Right lobe of liver (tissue), 6 donors: ENCODE measurements around the gene SH3RF3. TPM values are rescaled to one million over a fixed set of nuclear protein-coding genes. Genes with fewer than 3 reads are reported as not detected.

Source experiments
- ATAC-seq, 4 donors: fragments of 200-7000 bp; cut with Tn5 transposase; one replicate each; pipeline ENCODE4 v1.9.1; 2020; ENCODE audit warnings: mild to moderate bottlenecking in 4 of 4, moderate library complexity in 4 of 4
- DNase-seq, 3 donors: peaks; one replicate each; pipeline ENCODE4 v3.0.0-alpha.2; 2020
- H3K27ac ChIP-seq, 3 donors: fragments of 200-600 bp; one replicate each; pipeline ENCODE4 v1.8.0; 2022
- H3K27me3 ChIP-seq, 2 donors: fragments of 200-600 bp; one replicate each; pipeline ENCODE4 v1.8.0; 2022
- H3K36me3 ChIP-seq, 4 donors: fragments of 200-600 bp; sonication (generic) in 1 of 4; one replicate each; pipeline versions ENCODE4 v1.5.1 to v1.8.0; 2017 to 2022; ENCODE audit warnings: control low read depth in 1 of 4
- H3K4me1 ChIP-seq, 4 donors: fragments of 200-600 bp; sonication (generic) in 1 of 4; one replicate each; pipeline versions ENCODE4 v1.5.1 to v1.8.0; 2017 to 2022; ENCODE audit warnings: control low read depth in 1 of 4
- H3K4me3 ChIP-seq, 3 donors: fragments of 200-600 bp; one replicate each; pipeline ENCODE4 v1.8.0; 2022
- H3K9me3 ChIP-seq, 4 donors: fragments of 200-600 bp; sonication (generic) in 1 of 4; one replicate each; pipeline versions ENCODE4 v1.5.1 to v1.8.0; 2017 to 2022; ENCODE audit warnings: control low read depth in 1 of 4
- POLR2A ChIP-seq: fragments of 450-650 bp; IDR thresholded peaks from one replicate; pipeline ENCODE4 v1.6.1; 2017; ENCODE audit warnings: antibody characterized with exemption, mild to moderate bottlenecking
- WGBS: methylation state at CpG from one replicate; pipeline ENCODE4 v1.1.6; 2018; ENCODE audit warnings: low coverage, low lambda C conversion rate; ENCODE audit not compliant: insufficient coverage; ENCODE audit errors: missing lambda C conversion rate; 5-methylcytosine and 5-hydroxymethylcytosine counted together
- intact Hi-C, 2 donors: fragments of 100-400 bp; cut with DNase I; formaldehyde crosslinking; loops; one replicate each; pipeline versions ENCODE4 v1.11.2 to v1.14.1; 2022
- total RNA-seq, 6 experiments: library from RNA; depleted of rRNA in 2 of 6; stranded (reverse); fragments of >200 nt in 2 of 6; fragmentation: NEBNext Ultra II Directional in 3 of 6; extraction: Animal tissue kit (Norgen Biotek cat#: 25700) in 3 of 6; gene quantifications; one replicate each; pipeline versions ENCODE4 v1.1.0 to v1.2.4, GENCODE V29; 2016 to 2023
- TF ChIP-seq, protein P1 (sequence below), 4 donors: fragments of 200-600 bp in 3 of 4; fragments of 450-650 bp in 1 of 4; IDR thresholded peaks; one replicate each; pipeline versions ENCODE4 v1.5.1 to v1.8.0; 2016 to 2022; ENCODE audit warnings: antibody characterized with exemption in 4 of 4, mild to moderate bottlenecking in 2 of 4
- donor health status: DM: no; HTN: yes; CAD: no.
- donor health status: DM: no; HTN: no; CAD: no.
- donor health status: DM: no; HTN: no; CAD: no.
- donor health status: DM: no; HTN: yes; CAD: no.
- donor health status: DM: no; HTN: yes; CAD: no.

SH3RF3 gene
- total RNA-seq, 6 experiments from 2014 or later: 0.68 to 1.6 (median 1.2) TPM

GRCh38 chr2:109290887-109291643, 162.1 kb downstream of the SH3RF3 start:
- no peaks in the 10 kb centered on the region for H3K4me1 ChIP-seq
- H3K36me3 ChIP-seq: no peaks in the 10 kb centered on the region
- 62% methylated on average over 12 of the region's 14 CpGs for WGBS
- no peaks in the 10 kb centered on the region for H3K27me3 ChIP-seq
- intact Hi-C loops: no loop called here
- H3K4me3 ChIP-seq: no peak overlapping the region
- no peak overlapping the region for H3K27ac ChIP-seq
- H3K9me3 ChIP-seq: no peaks in the 10 kb centered on the region
- no peak for TF ChIP-seq POLR2A
- TF ChIP-seq, protein P1, sequence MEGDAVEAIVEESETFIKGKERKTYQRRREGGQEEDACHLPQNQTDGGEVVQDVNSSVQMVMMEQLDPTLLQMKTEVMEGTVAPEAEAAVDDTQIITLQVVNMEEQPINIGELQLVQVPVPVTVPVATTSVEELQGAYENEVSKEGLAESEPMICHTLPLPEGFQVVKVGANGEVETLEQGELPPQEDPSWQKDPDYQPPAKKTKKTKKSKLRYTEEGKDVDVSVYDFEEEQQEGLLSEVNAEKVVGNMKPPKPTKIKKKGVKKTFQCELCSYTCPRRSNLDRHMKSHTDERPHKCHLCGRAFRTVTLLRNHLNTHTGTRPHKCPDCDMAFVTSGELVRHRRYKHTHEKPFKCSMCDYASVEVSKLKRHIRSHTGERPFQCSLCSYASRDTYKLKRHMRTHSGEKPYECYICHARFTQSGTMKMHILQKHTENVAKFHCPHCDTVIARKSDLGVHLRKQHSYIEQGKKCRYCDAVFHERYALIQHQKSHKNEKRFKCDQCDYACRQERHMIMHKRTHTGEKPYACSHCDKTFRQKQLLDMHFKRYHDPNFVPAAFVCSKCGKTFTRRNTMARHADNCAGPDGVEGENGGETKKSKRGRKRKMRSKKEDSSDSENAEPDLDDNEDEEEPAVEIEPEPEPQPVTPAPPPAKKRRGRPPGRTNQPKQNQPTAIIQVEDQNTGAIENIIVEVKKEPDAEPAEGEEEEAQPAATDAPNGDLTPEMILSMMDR (IDR thresholded peaks at IDR 0.05): no peak
- DNase-seq (no peak), ATAC-seq (no peak)

GRCh38 chr2:109292386-109292785, 163.4 kb downstream of the SH3RF3 start:
- no peak for ATAC-seq
- WGBS: 73% methylated on average over 5 of the region's 5 CpGs
- H3K36me3 ChIP-seq: no peaks in the 10 kb centered on the region

DNA sequence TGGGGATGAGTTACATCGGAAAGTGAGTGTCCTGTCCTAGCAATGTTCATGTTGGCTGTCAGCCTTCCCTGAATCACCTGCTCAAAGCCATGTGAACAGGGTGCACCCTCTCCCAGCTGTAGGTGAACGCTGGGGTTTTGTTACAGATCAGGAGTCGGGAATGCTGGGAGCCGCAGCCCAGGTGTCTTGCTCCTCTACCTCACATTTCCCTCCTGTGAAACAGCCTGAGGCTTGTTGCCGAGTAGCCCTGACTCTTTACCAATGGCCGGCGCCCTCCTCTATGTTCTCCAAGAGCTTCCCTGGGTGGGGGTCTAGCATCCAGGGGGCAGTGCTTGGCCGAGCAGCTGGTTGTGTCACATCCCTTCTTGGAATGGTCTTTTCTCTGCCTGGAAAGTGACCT, 164.7 kb downstream of the SH3RF3 start:
- TF ChIP-seq, protein P1 (IDR thresholded peaks at IDR 0.05): no peak
- Histone ChIP-seq H3K27ac (no peak overlapping the region), H3K9me3 (no peaks in the 10 kb centered on the region), H3K4me1 (no peaks in the 10 kb centered on the region), H3K36me3 (no peaks in the 10 kb centered on the region), H3K4me3 (no peak overlapping the region), H3K27me3 (no peaks in the 10 kb centered on the region)
- intact Hi-C loops: no loop called here
- WGBS: no CpG with 5 or more reads among the region's 8 CpGs
- no peak for DNase-seq
- ATAC-seq: no peak

More at GRCh38 chr2:109292386-109292785, 163.4 kb downstream of the SH3RF3 start:
- DNase-seq: no peak
- Histone ChIP-seq H3K27me3 (no peaks in the 10 kb centered on the region), H3K9me3 (no peaks in the 10 kb centered on the region), H3K27ac (no peak overlapping the region), H3K4me3 (no peak overlapping the region), H3K4me1 (no peaks in the 10 kb centered on the region)
- intact Hi-C loops: no loop called here
- no peak for TF ChIP-seq POLR2A
- TF ChIP-seq, protein P1 (IDR thresholded peaks at IDR 0.05): no peak

DNA sequence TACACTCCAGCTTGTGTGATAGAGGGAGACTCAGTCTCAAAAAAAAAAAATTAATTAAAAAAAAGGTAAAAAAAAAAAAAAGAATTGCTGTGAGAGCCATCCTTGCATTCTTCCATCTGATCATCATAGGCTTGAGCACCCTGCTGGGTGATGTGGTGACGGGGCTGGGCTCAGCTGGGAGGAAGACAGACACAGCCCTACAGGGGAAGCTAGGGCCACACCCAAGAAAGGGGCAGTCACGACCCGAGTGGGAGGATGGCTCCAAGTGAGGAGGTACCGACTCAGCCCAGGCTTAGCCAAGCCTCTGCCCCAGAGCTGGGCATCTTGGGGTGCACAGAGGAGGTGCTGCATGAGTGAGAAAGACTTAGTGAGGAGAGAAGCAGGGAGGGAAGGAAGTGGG, 165.5 kb downstream of the SH3RF3 start:
- Histone ChIP-seq H3K4me3 (no peak overlapping the region), H3K27me3 (no peaks in the 10 kb centered on the region), H3K4me1 (no peaks in the 10 kb centered on the region), H3K36me3 (no peaks in the 10 kb centered on the region), H3K27ac (no peak overlapping the region), H3K9me3 (no peaks in the 10 kb centered on the region)
- ATAC-seq (no peak), DNase-seq (no peak)
- no peak for TF ChIP-seq POLR2A
- 65% methylated on average over 2 of the region's 4 CpGs for WGBS
- intact Hi-C loops: no loop called here

GRCh38 chr2:109295070-109295780, 166.2 kb downstream of the SH3RF3 start:
- DNase-seq (no peak), ATAC-seq (no peak)
- no peak overlapping the region for H3K27ac ChIP-seq
- H3K4me3 ChIP-seq: no peak overlapping the region
- no peaks in the 10 kb centered on the region for H3K27me3 ChIP-seq
- intact Hi-C loops: no loop called here
- no peaks in the 10 kb centered on the region for H3K36me3 ChIP-seq
- TF ChIP-seq, protein P1 (IDR thresholded peaks at IDR 0.05): no peak
- no peak for TF ChIP-seq POLR2A
- no peaks in the 10 kb centered on the region for H3K9me3 ChIP-seq
- 79% methylated on average over 3 of the region's 11 CpGs for WGBS
- no peaks in the 10 kb centered on the region for H3K4me1 ChIP-seq
